H1 (cell line): Measurements from ENCODE around the gene ST13. TPM values are rescaled to one million over a fixed set of nuclear protein-coding genes. Genes with fewer than 3 reads are reported as not detected.

Experiments
- CTCF ChIA-PET: fragments of 300-600 bp; sonication (Branson Sonifier 250); formaldehyde crosslinking; loops from one replicate; lab custom pipeline; 2021; ENCODE audit not compliant: partially characterized antibody; lab: Charles Lee
- POLR2A ChIA-PET: fragments of 300-600 bp; sonication (Branson Sonifier 250); formaldehyde crosslinking; loops from one replicate; lab custom pipeline; 2021; ENCODE audit warnings: inconsistent platforms; ENCODE audit not compliant: partially characterized antibody; lab: Charles Lee
- DNase-seq, 2 experiments: peaks; one replicate each; pipeline versions ENCODE4 v3.0.0 to v3.0.0-alpha.2; 2010 to 2022; ENCODE audit warnings: low spot score in 2 of 2, low read depth in 1 of 2, mixed read lengths in 1 of 2
- FAIRE-seq: peaks from 2 replicates; lab custom pipeline; 2011; peaks lifted over from hg19 to GRCh38; lab: Jason Lieb, UNC
- H2AFZ ChIP-seq: 2 replicates; pipeline ENCODE4 v1.8.1; 2012; ENCODE audit warnings: low read length, inconsistent platforms
- H2AK5ac ChIP-seq: 2 replicates; pipeline ENCODE4 v1.6.1; 2013; ENCODE audit warnings: low read depth, low read length
- H2BK120ac ChIP-seq: replicated peaks from 2 replicates; pipeline ENCODE3; 2013; ENCODE audit warnings: low read depth, low read length, inconsistent platforms
- H2BK12ac ChIP-seq: 2 replicates; pipeline ENCODE4 v1.6.1; 2013; ENCODE audit warnings: low read depth, low read length
- H2BK15ac ChIP-seq: 2 replicates; pipeline ENCODE4 v1.6.1; 2013; ENCODE audit warnings: low read length
- H2BK20ac ChIP-seq: 2 replicates; pipeline ENCODE4 v1.6.1; 2013; ENCODE audit warnings: low read length
- H2BK5ac ChIP-seq: 2 replicates; pipeline ENCODE4 v1.6.1; 2013; ENCODE audit warnings: low read depth, low read length
- H3K14ac ChIP-seq: 2 replicates; pipeline ENCODE4 v1.6.1; 2013; ENCODE audit warnings: inconsistent platforms; ENCODE audit not compliant: insufficient read length
- H3K18ac ChIP-seq: 2 replicates; pipeline ENCODE4 v1.6.1; 2013; ENCODE audit warnings: low read length; ENCODE audit errors: extremely low read depth
- H3K23ac ChIP-seq: 2 replicates; pipeline ENCODE4 v1.6.1; 2013; ENCODE audit warnings: inconsistent platforms; ENCODE audit not compliant: insufficient read length
- H3K23me2 ChIP-seq: 2 replicates; pipeline ENCODE4 v1.6.1; 2013; ENCODE audit warnings: low read depth, low read length
- H3K27ac ChIP-seq: 2 replicates; pipeline ENCODE4 v1.6.1; 2011; ENCODE audit warnings: low read depth, low read length, inconsistent platforms
- H3K27me3 ChIP-seq, 4 experiments: replicated peaks in 1 of 4; 1 replicate in 1 of 4; 2 replicates in 3 of 4; pipeline versions ENCODE4 v1.6.1 to v1.8.1; 2011 to 2013; ENCODE audit warnings: low read length in 3 of 4, mild to moderate bottlenecking in 3 of 4, inconsistent platforms in 2 of 4, mixed read lengths in 2 of 4, moderate library complexity in 1 of 4; ENCODE audit not compliant: control insufficient read depth in 3 of 4, insufficient read depth in 3 of 4; ENCODE audit errors: extremely low read depth in 1 of 4
- H3K36me3 ChIP-seq, 4 experiments: 2 replicates each; pipeline versions ENCODE4 v1.6.1 to v1.8.1; 2011 to 2013; ENCODE audit warnings: mild to moderate bottlenecking in 4 of 4, low read length in 3 of 4, moderate library complexity in 2 of 4, control low read depth in 1 of 4, inconsistent platforms in 1 of 4; ENCODE audit not compliant: insufficient read depth in 4 of 4, control insufficient read depth in 2 of 4
- H3K4ac ChIP-seq: replicated peaks from 2 replicates; pipeline ENCODE3; 2013; ENCODE audit warnings: low read length, low read depth, mixed read lengths, inconsistent platforms; ENCODE audit not compliant: insufficient read length
- H3K4me1 ChIP-seq, 4 experiments: replicated peaks in 1 of 4; 1 replicate in 1 of 4; 2 replicates in 3 of 4; pipeline versions ENCODE4 v1.6.1 to v1.8.1; 2011 to 2013; ENCODE audit warnings: low read length in 3 of 4, inconsistent platforms in 2 of 4, mixed read lengths in 1 of 4; ENCODE audit not compliant: insufficient read depth in 4 of 4, control insufficient read depth in 3 of 4
- H3K4me2 ChIP-seq, 2 experiments: 2 replicates each; pipeline versions ENCODE4 v1.6.1 to v1.8.1; 2011 to 2013; ENCODE audit warnings: low read depth in 2 of 2, low read length in 2 of 2, control low read depth in 1 of 2, inconsistent platforms in 1 of 2, mild to moderate bottlenecking in 1 of 2; ENCODE audit not compliant: insufficient read depth in 1 of 2
- H3K4me3 ChIP-seq, 4 experiments: fragments of 200-600, 300-600 bp in 1 of 4; sonication (generic), shearing (Covaris generic), sonication (Bioruptor Twin) in 1 of 4; 2 replicates each; pipeline versions ENCODE4 v1.5.1 to v1.8.1; 2011 to 2016; ENCODE audit warnings: low read length in 4 of 4, low read depth in 3 of 4, control low read depth in 2 of 4, inconsistent platforms in 2 of 4, mild to moderate bottlenecking in 2 of 4, mixed read lengths in 1 of 4, moderate library complexity in 1 of 4; ENCODE audit not compliant: insufficient read depth in 2 of 4; ENCODE audit errors: extremely low read depth in 1 of 4
- H3K56ac ChIP-seq: replicated peaks from 2 replicates; pipeline ENCODE3; 2013; ENCODE audit warnings: low read depth, mild to moderate bottlenecking, mixed read lengths, low read length, inconsistent platforms; ENCODE audit not compliant: insufficient read length
- H3K79me1 ChIP-seq: 2 replicates; pipeline ENCODE4 v1.6.1; 2013; ENCODE audit warnings: low read depth, low read length, control low read depth
- H3K79me2 ChIP-seq, 2 experiments: 2 replicates each; pipeline versions ENCODE4 v1.6.1 to v1.8.1; 2012 to 2013; ENCODE audit warnings: low read length in 2 of 2, mild to moderate bottlenecking in 2 of 2, inconsistent platforms in 1 of 2; ENCODE audit not compliant: insufficient read depth in 2 of 2, control insufficient read depth in 1 of 2
- H3K9ac ChIP-seq, 4 experiments: replicated peaks in 1 of 4; 1 replicate in 1 of 4; 2 replicates in 3 of 4; pipeline versions ENCODE4 v1.6.1 to v1.8.1; 2011 to 2013; ENCODE audit warnings: low read depth in 3 of 4, low read length in 3 of 4, control low read depth in 2 of 4, mild to moderate bottlenecking in 2 of 4, moderate library complexity in 2 of 4, inconsistent platforms in 1 of 4; ENCODE audit errors: extremely low read depth in 1 of 4
- H3K9me3 ChIP-seq, 2 experiments: 2 replicates each; pipeline versions ENCODE4 v1.6.1 to v1.8.1; 2012 to 2013; ENCODE audit warnings: mild to moderate bottlenecking in 2 of 2, moderate library complexity in 2 of 2, control low read depth in 1 of 2, inconsistent platforms in 1 of 2, low read depth in 1 of 2, low read length in 1 of 2, mixed read lengths in 1 of 2; ENCODE audit not compliant: insufficient read depth in 2 of 2
- H4K20me1 ChIP-seq, 2 experiments: replicated peaks in 1 of 2; 2 replicates each; pipeline versions ENCODE3 to v1.8.1; 2011 to 2013; ENCODE audit warnings: inconsistent platforms in 2 of 2, low read length in 2 of 2, mild to moderate bottlenecking in 1 of 2; ENCODE audit not compliant: insufficient read depth in 2 of 2, control insufficient read depth in 1 of 2
- H4K5ac ChIP-seq: 2 replicates; pipeline ENCODE4 v1.6.1; 2013; ENCODE audit warnings: low read length, low read depth, mixed read lengths, inconsistent platforms; ENCODE audit not compliant: insufficient read length
- H4K8ac ChIP-seq: 2 replicates; pipeline ENCODE4 v1.8.0; 2013; ENCODE audit warnings: mild to moderate bottlenecking, moderate library complexity, low read length, inconsistent platforms; ENCODE audit not compliant: insufficient read depth; ENCODE audit errors: extremely low read depth
- H4K91ac ChIP-seq: replicated peaks from 2 replicates; pipeline ENCODE3; 2013; ENCODE audit warnings: low read length, mixed read lengths, inconsistent platforms; ENCODE audit not compliant: insufficient read length
- BCL11A ChIP-seq, 2 experiments: IDR thresholded peaks; one replicate each; pipeline ENCODE4 v1.6.1; 2011; ENCODE audit warnings: low read depth in 2 of 2, low read length in 2 of 2, mild to moderate bottlenecking in 2 of 2
- CEBPB ChIP-seq: IDR thresholded peaks from 2 replicates; pipeline ENCODE4 v1.6.1; 2012; ENCODE audit warnings: low read depth, low read length
- EP300 ChIP-seq, 2 experiments: IDR thresholded peaks; 1 replicate in 1 of 2; 2 replicates in 1 of 2; pipeline ENCODE4 v1.6.1; 2011 to 2012; ENCODE audit warnings: low read depth in 2 of 2, low read length in 2 of 2, mild to moderate bottlenecking in 2 of 2, borderline replicate concordance in 1 of 2, inconsistent platforms in 1 of 2, moderate library complexity in 1 of 2
- EZH2 ChIP-seq: fragments of 200-600 bp; sonication (generic); IDR thresholded peaks from 2 replicates; pipeline ENCODE4 v1.7.1; 2012; ENCODE audit warnings: low read depth, mild to moderate bottlenecking, moderate library complexity, low read length, inconsistent platforms; ENCODE audit not compliant: severe bottlenecking
- FOSL1 ChIP-seq: IDR thresholded peaks from 2 replicates; pipeline ENCODE4 v1.6.1; 2011; ENCODE audit warnings: mild to moderate bottlenecking, low read depth, low read length, moderate library complexity; ENCODE audit not compliant: insufficient read depth
- GABPA ChIP-seq: IDR thresholded peaks from 2 replicates; pipeline ENCODE4 v1.6.1; 2011; ENCODE audit warnings: mild to moderate bottlenecking, low read length, moderate library complexity, borderline replicate concordance; ENCODE audit not compliant: insufficient read depth
- HDAC6 ChIP-seq: IDR thresholded peaks from one replicate; pipeline ENCODE4 v1.7.1; 2012; ENCODE audit warnings: low read depth, mild to moderate bottlenecking, inconsistent platforms, low read length, moderate library complexity
- KDM1A ChIP-seq: fragments of 200-600, 300-600 bp; sonication (generic); IDR thresholded peaks from 2 replicates; pipeline ENCODE4 v1.7.1; 2016; ENCODE audit warnings: mild to moderate bottlenecking, low read length, borderline replicate concordance
- KDM4A ChIP-seq: IDR thresholded peaks from one replicate; pipeline ENCODE4 v1.7.1; 2012; ENCODE audit warnings: low read depth, mild to moderate bottlenecking, moderate library complexity, low read length, inconsistent platforms; ENCODE audit not compliant: severe bottlenecking
- POLR2AphosphoS5 ChIP-seq: IDR thresholded peaks from 2 replicates; pipeline ENCODE4 v1.6.1; 2011; ENCODE audit warnings: low read depth, low read length
- POU5F1 ChIP-seq: IDR thresholded peaks from 2 replicates; pipeline ENCODE4 v1.6.1; 2011; ENCODE audit warnings: low read depth, mild to moderate bottlenecking, low read length, moderate library complexity
- RBBP5 ChIP-seq: IDR thresholded peaks from 2 replicates; pipeline ENCODE4 v1.7.1; 2012; ENCODE audit warnings: low read depth, mild to moderate bottlenecking, inconsistent platforms, low read length, moderate library complexity, borderline replicate concordance
- SP1 ChIP-seq: IDR thresholded peaks from 2 replicates; pipeline ENCODE4 v1.6.1; 2011; ENCODE audit warnings: low read depth, low read length
- SP2 ChIP-seq: IDR thresholded peaks from 2 replicates; pipeline ENCODE4 v1.6.1; 2012; ENCODE audit warnings: mild to moderate bottlenecking, low read length, inconsistent platforms
- SRF ChIP-seq: IDR thresholded peaks from 2 replicates; pipeline ENCODE4 v1.6.1; 2011; ENCODE audit warnings: mild to moderate bottlenecking, low read depth, low read length, moderate library complexity
- WGBS, 2 experiments: shearing (Covaris generic) in 1 of 2; methylation state at CpG; one replicate each; pipeline versions ENCODE4 v1.1.6 to v1.1.7; 2013 to 2015; ENCODE audit warnings: low lambda C conversion rate in 2 of 2, mixed read lengths in 2 of 2, inconsistent platforms in 1 of 2, low coverage in 1 of 2, missing lambda C conversion rate in 1 of 2; ENCODE audit not compliant: insufficient replicate concordance in 2 of 2, insufficient coverage in 1 of 2, insufficient read length in 1 of 2; ENCODE audit errors: extremely low coverage in 1 of 2, missing lambda C conversion rate in 1 of 2; 5-methylcytosine and 5-hydroxymethylcytosine counted together
- polyA plus RNA-seq, 7 experiments: library from polyadenylated mRNA; depleted of rRNA in 3 of 7; stranded (reverse) in 5 of 7; unstranded in 2 of 7; fragments of >200 nt in 5 of 7; fragments of 200-250 nt in 2 of 7; gene quantifications; 1 replicate in 5 of 7; 2 replicates in 1 of 7; 4 replicates in 1 of 7; pipeline versions ENCODE4 v1.2.1 to v1.2.3, GENCODE V29; 2011 to 2013; ENCODE audit warnings: missing spikeins in 2 of 7, mixed read lengths in 2 of 7
- total RNA-seq: library from RNA; stranded (reverse); fragmentation: NEBNext Ultra II Directional; extraction: Animal tissue kit (Norgen Biotek cat#: 25700); gene quantifications from 2 replicates; pipeline ENCODE4 v1.2.1, GENCODE V29; 2021

ST13 gene
- total and polyA plus RNA-seq, 2 of the 8 experiments (the other 6 are each of a cell fraction or from before 2014, with no cell fraction given) = 52.0 to 305 TPM

- no peak overlapping the region for H4K5ac ChIP-seq
- no peak overlapping the region for H2AFZ ChIP-seq
- H4K8ac ChIP-seq = no peak overlapping the region
- no peak overlapping the region for H2AK5ac ChIP-seq
- H3K14ac ChIP-seq = no peak overlapping the region
- no peak overlapping the region for H3K27ac ChIP-seq
- H3K4me2 ChIP-seq = no peak overlapping the region
- peaks cover 8 to 80% (median 39%) of the 10 kb centered on the region in 4 experiments for H3K36me3 ChIP-seq
- no peak overlapping the region for H3K23ac ChIP-seq
- no peaks in the 10 kb centered on the region for H3K27me3 ChIP-seq
- H3K4me1 ChIP-seq = no peaks in the 10 kb centered on the region
- H3K79me1 ChIP-seq = no peaks in the 10 kb centered on the region
- POLR2A ChIA-PET = interaction anchor here (0.8 to 1.3 kb wide), 4 partner anchors 14 to 29 kb away, joined by 3 to 5 read pairs (median 4); partner anchors contain the start of genes ST13 and XPNPEP3
- H3K9me3 ChIP-seq = no peaks in the 10 kb centered on the region
- no peak overlapping the region for H3K18ac ChIP-seq
- no peaks in the 10 kb centered on the region for H3K23me2 ChIP-seq
- no peak overlapping the region for H3K4me3 ChIP-seq
- no peak for FAIRE-seq
- H3K79me2 ChIP-seq = peaks cover 0 to 45% of the 10 kb centered on the region in 2 experiments; a peak in 2 of 4 replicates
- H2BK20ac ChIP-seq = no peak overlapping the region
- no peak overlapping the region for H3K9ac ChIP-seq
- CTCF ChIA-PET = interaction anchor here (0.6 to 1.5 kb wide), 2 partner anchors 14 to 175 kb away, joined by 3 to 5 read pairs; no protein-coding TSS in a partner anchor
- no peak overlapping the region for H2BK15ac ChIP-seq
- peaks cover 0 to 10% of the 10 kb centered on the region in 2 experiments for H4K20me1 ChIP-seq
- 91% methylated on average over 3 of the region's 3 CpGs; no CpG with 5 or more reads in 1 of the 2 experiments for WGBS, 2 experiments
- no peak overlapping the region for H2BK5ac ChIP-seq
- no peak for DNase-seq
- no peak overlapping the region for H4K91ac ChIP-seq
- no peak overlapping the region for H3K56ac ChIP-seq
- no peak overlapping the region for H2BK12ac ChIP-seq
- H3K4ac ChIP-seq = no peak overlapping the region
- no peak overlapping the region for H2BK120ac ChIP-seq
- TF ChIP-seq SP2 (no peak), POU5F1 (no peak), KDM4A (no peak), GABPA (no peak), HDAC6 (no peak), SP1 (no peak), EZH2 (no peak), FOSL1 (no peak), EP300 (IDR thresholded peaks at IDR 0.05; ENCODE audit: borderline replicate concordance in 1 of 2, low read depth in 2 of 2, low read length in 2 of 2) (no peak), BCL11A (IDR thresholded peaks at IDR 0.05; ENCODE audit: low read depth in 2 of 2, low read length in 2 of 2) (no peak), KDM1A (no peak), RBBP5 (no peak), SRF (no peak), CEBPB (no peak), POLR2AphosphoS5 (no peak)
Observed at GRCh38 chr22:40838486-40838885, 18.0 kb downstream of the ST13 start.
